ENCODE measurements around the gene MPP7.

- no peak for TF ChIP-seq POLR2AphosphoS5 (IDR thresholded peaks at IDR 0.05; ENCODE audit: low read depth)
- TF ChIP-seq, protein P1, sequence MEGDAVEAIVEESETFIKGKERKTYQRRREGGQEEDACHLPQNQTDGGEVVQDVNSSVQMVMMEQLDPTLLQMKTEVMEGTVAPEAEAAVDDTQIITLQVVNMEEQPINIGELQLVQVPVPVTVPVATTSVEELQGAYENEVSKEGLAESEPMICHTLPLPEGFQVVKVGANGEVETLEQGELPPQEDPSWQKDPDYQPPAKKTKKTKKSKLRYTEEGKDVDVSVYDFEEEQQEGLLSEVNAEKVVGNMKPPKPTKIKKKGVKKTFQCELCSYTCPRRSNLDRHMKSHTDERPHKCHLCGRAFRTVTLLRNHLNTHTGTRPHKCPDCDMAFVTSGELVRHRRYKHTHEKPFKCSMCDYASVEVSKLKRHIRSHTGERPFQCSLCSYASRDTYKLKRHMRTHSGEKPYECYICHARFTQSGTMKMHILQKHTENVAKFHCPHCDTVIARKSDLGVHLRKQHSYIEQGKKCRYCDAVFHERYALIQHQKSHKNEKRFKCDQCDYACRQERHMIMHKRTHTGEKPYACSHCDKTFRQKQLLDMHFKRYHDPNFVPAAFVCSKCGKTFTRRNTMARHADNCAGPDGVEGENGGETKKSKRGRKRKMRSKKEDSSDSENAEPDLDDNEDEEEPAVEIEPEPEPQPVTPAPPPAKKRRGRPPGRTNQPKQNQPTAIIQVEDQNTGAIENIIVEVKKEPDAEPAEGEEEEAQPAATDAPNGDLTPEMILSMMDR (IDR thresholded peaks at IDR 0.05; ENCODE audit: insufficient read depth, low read length): no peak
Observed at GRCh38 chr10:28256776-28257175, 46.1 kb downstream of the MPP7 start.

All from HL-60 (cell line).